Stimulated activated CD8-positive, alpha-beta memory T cell treated with anti-CD3 and anti-CD28 coated beads, Interleukin-2, amount 100 ng/mL, for 1 hour (primary cell): ENCODE measurements around the gene TEAD2.
"Not testable (repeated sequence)": the region's sequence is repeated elsewhere in the genome, so short reads cannot be mapped to it uniquely, and the experiment has no call there.

Experiments used
- DNase-seq, 2 donors: peaks; one replicate each; pipeline ENCODE4 v3.0.0-alpha.2; 2020; ENCODE audit warnings: low read depth in 2 of 2

The TEAD2 gene

DNA sequence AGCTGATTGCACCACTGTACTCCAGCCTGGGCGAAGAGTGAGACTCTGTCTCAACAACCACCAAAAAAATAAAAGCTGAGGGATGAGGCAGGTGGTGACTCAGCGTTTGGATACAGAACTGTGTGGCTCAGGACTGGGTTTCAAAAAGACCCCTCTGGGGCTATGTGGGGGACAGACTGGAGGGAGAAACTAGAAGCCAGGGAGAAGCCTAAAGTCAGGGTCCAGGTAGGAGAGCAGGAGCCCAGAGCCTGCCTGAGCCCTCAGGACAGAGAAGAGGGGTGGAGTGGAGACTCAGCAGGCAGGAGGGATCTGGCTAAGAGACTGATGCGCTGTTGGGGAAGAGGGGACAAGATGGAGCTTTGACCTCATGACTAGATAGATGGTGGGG, 28.8 kb downstream of the TEAD2 start:
- no peak for DNase-seq

- not testable (repeated sequence) for DNase-seq
Observed at GRCh38 chr19:49332691-49333417, 29.4 kb downstream of the TEAD2 start.

GRCh38 chr19:49331616-49332055, 30.6 kb downstream of the TEAD2 start:
- peak in 1 of 2 donors; percentile 31 for DNase-seq

GRCh38 chr19:49331187-49331586, 31.0 kb downstream of the TEAD2 start:
- not testable (repeated sequence) for DNase-seq

DNA sequence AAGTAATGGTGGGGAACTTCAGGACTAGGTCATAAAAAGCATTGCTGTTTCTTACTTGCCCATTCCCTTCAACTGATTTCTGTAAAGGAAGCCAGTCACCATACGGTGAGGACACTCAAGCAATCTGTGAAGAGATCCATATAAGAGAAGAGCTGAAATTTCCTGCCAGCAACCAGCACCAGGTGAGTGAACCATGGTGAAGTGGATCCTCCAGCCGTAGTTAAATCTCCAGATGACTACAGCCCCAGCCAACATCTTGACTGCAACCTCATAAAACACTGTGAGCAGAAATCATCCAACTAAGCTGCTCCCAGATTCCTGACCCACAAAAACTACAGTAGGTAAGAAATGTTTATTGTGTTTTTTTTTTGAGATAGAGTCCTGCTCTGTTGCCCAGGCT, 33.5 kb downstream of the TEAD2 start:
- no peak for DNase-seq

- no peak for DNase-seq
Observed at GRCh38 chr19:49327878-49328544, 34.2 kb downstream of the TEAD2 start.

DNA sequence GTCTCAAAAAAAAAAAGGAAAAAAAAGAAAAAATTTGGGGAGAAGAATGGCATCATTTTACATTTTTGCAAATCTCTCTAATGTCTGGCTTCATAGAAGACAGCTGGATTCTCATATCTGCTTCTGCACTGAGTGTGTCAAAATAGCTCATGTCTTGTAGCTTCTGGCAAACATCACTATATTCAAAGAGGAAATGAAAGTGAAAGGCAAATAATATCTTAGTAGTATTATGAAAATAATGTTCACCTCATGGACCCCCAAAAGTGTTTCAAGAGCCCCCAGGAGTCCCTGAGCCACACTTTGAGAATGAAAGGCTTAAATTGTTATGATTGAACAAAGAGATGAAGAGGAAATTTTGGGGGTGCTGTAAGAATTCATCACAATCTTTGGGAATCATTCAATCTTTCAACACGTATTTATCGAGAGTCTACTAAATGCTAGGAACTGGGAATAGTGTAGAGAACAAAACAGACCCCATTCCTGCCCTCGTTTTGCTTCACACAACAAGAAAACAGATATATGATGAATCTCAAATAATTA, 36.0 kb downstream of the TEAD2 start:
- no peak for DNase-seq

DNA sequence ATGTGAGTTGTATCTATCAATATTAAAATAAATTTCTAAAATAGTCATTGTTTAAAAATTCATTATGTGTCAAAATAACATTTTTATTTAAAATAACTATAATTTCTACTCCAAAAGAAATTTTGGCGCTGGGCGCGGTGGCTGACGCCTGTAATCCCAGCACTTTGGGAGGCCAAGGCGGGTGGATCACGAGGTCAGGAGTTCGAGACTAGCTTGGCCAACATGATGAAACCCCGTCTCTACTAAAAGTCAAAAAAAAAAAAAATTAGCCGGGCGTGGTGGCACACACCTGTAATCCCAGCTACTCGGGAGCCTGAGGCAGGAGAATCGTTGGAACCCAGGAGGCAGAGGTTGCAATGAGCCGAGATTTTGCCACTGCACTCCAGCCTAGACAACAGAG, 36.5 kb downstream of the TEAD2 start:
- not testable (repeated sequence) for DNase-seq

DNA sequence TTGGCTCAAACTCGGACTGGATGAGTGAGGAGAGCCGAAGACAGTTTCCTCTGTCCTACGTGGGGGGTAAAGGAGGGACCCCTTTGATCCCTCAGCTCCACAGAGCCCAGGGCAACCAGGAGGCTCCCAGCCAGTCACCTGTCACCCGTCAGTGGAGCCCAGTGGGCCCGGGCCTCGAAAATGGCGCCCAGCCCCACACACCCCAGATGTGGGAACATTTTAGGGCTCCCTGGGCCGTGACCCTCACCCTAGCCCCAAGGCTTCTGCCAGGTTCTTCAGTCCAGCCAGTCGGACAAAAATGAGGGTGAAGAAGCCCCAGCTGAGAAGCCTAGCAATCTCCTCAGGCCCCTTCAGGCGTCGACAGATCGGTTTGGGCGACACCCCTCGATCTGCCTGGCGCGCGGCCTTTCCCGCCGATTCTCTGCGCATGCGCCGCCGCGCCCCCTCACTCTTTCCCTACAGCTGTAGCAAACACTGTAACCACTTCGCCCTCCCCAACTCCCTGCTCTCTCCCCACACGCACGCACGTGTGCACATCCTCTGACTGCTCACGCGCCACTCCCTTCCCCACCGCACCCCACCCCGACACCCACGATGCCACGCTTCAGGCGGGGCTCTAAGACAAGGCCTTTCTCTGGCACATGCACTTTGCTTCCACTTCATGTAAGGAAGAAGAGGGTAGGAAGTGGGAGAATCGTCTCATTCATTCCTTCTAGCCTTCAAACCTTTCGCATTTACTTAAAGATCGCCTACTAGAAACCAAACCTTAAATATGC, 37.2 kb downstream of the TEAD2 start, which contains the start of gene SLC6A16:
Gene SLC6A16 (minus strand): TSS at position 391 of the 776 bp plus-strand sequence. CDS start 13,844 bp downstream, outside the sequence.
- DNase-seq: no peak

- no peak for DNase-seq
Observed at GRCh38 chr19:49318296-49318695, 43.9 kb downstream of the TEAD2 start.

DNA sequence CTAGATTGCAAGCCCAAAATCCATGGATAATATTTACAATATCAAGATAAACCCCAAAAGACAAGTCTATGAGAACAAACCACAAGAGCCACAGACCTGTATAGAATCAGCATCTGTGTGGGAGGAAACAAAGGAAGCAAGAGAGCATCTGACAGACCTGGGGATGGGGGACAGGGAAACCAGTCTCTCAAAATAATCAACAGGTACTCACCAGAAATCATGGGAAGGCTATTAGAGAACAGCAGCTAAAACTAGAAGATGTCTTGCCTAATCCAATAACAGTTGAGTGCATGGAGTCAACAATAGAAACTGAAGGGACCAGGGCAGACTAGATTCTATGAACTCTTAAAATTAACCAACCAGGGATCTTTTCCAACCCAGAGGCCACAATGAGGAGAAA, 45.9 kb downstream of the TEAD2 start:
- no peak for DNase-seq

DNA sequence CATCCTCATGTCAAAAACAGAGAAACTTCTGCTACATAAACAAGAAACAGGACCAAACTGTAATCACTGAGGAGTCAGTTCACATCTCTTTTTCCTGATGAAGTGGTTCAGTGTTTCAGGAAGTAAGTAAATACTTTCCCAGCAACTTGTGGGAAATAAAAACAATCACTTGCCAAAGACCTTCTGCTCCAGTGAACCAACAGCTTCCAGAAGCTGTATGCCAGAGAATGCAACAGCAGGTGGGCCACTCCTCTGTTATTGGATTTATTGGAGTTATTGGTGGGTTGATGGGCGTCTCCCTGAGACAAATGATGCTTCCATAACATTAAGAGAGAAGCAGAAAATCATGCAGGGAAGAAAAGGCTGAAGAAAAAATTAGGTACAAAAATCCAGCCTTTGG, 47.1 kb downstream of the TEAD2 start:
- DNase-seq: no peak

DNA sequence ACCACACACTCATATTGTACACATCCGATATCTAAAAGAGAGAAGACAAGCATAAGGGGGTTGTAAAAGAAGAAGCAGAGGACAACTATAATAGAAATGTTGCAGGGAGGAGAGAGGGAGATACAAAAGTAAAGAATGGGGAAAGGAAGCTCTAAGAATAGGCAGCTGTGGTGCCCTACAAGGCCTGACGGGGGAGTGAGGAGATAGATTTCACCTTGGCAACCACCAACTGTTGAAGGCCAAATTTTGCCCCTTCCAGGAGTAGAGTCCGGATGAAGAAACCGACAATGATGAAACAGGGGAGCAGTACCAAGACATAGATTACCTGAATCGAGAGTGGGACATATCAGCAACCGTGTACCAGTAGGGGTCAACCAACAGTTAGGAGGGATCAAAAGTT, 53.1 kb downstream of the TEAD2 start:
- DNase-seq: no peak

GRCh38 chr19:49306734-49307133, 55.5 kb downstream of the TEAD2 start:
- not testable (repeated sequence) for DNase-seq

- no peak for DNase-seq
Observed at GRCh38 chr19:49301866-49302252, 60.4 kb downstream of the TEAD2 start.

DNA sequence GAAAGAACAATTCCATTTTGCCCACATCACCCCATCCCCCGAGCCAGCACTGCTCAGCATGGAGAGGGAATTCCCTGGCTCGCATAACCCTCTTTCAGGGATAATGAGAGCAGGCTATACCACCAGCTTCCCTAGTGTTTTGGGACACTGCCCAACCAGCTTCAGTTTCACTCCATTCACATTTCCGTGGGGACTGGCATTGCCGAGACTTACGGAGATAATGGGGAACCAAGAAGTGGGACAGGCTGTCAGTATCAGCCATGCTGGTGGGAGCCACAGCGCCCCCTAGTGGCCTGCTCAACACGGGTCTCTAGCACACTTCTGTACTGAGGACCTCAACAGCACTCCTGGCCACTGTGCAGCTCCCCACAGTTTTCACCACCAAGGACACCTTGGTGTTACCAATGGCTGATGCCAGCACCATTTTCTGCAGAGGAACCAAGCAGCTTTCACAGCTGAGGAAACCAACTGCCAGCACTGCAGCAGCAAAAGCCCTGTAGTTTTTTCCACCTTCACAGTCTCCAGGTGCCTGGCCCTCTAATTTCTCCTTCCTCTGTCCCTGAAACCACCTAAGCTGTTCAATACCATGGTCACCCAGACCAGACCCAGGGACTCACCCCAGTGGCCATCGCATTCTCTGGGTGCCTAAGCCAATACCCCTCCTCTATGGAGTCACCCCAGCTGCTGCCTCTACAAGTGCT, 60.9 kb downstream of the TEAD2 start:
- DNase-seq: peak; percentile 51 to 68

DNA sequence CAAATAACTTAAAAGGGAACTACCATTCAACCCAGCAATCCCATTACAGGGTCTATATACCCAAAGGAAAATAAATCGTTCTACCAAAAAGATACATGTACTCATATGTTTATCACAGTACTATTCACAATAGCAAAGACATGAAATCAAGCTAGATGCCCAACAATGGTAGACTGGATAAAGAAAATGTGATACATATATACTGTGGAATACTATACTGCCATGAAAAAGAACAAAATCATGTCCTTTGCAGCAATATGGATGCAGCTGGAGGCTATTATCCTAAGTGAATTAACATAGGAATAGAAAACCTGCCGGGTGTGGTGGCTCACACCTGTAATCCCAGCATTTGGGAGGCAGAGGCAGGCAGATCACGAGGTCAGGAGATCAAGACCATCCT, 63.6 kb downstream of the TEAD2 start:
- DNase-seq: not testable (repeated sequence)

DNA sequence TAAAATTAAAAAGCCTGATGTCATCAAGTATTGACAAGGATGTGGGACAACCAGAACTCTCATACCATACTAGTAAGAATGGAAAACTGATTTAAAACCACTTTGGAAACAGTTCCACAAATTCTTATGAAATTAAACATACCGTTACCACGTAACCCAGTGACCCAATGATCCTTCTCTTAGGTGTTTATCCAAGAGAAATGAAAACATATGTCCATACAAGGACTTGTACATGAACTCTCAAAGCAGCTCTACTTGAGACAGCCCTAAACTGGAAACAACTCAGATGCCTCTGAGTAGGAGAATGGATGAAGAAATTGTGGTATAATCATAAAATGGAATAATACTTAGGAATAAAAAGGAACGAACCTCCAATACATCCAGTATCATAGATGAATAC, 64.8 kb downstream of the TEAD2 start:
- no peak for DNase-seq

GRCh38 chr19:49295208-49295880, 66.9 kb downstream of the TEAD2 start:
- DNase-seq: no peak

GRCh38 chr19:49294401-49294800, 67.8 kb downstream of the TEAD2 start:
- DNase-seq: no peak
